Thymus (tissue), 2 donors: ENCODE results near the gene ZNF772. TPM values are rescaled to one million over a fixed set of nuclear protein-coding genes. Genes with fewer than 3 reads are reported as not detected.

Source experiments
- polyA plus RNA-seq: library from polyadenylated mRNA; stranded (reverse); fragments of 200-250 nt; gene quantifications from one replicate; pipeline ENCODE4 v1.2.3, GENCODE V29; 2013
- total RNA-seq: library from RNA; stranded (reverse); fragments of 120-200 nt; gene quantifications from one replicate; pipeline ENCODE4 v1.2.4, GENCODE V29; 2013
- donor health status: healthy.

The ZNF772 gene
- total and polyA plus RNA-seq, 2 donors = 3.6 to 17.0 TPM

Other genes starting within 250 kb of the ZNF772 start
- gene AURKC, start 246.5 kb downstream of the ZNF772 start, total RNA-seq = 1.5 TPM
- 4.5 TPM for gene AURKC, start 246.5 kb downstream of the ZNF772 start, polyA plus RNA-seq
- gene ZNF805, start 236.9 kb downstream of the ZNF772 start, total RNA-seq = 11.1 TPM
- 1.3 TPM for gene ZNF805, start 236.9 kb downstream of the ZNF772 start, polyA plus RNA-seq
- gene ZNF460, start 197.1 kb downstream of the ZNF772 start, total RNA-seq = 20.7 TPM
- gene ZNF460, start 197.1 kb downstream of the ZNF772 start, polyA plus RNA-seq = 1.4 TPM
- gene ZNF543, start 157.1 kb downstream of the ZNF772 start, total RNA-seq = 10.3 TPM
- gene ZNF543, start 157.1 kb downstream of the ZNF772 start, polyA plus RNA-seq = 3.9 TPM
- gene ZNF304, start 126.3 kb downstream of the ZNF772 start, total RNA-seq = 10.7 TPM
- gene ZNF304, start 126.3 kb downstream of the ZNF772 start, polyA plus RNA-seq = 7.9 TPM
- 23.7 TPM for gene TRAPPC2B, start 114.0 kb downstream of the ZNF772 start, total RNA-seq
- 42.2 TPM for gene TRAPPC2B, start 114.0 kb downstream of the ZNF772 start, polyA plus RNA-seq
- 4.3 TPM for gene ZNF547, start 114.0 kb downstream of the ZNF772 start, total RNA-seq
- 7.2 TPM for gene ZNF547, start 114.0 kb downstream of the ZNF772 start, polyA plus RNA-seq
- gene ZNF548, start 87.7 kb downstream of the ZNF772 start, total RNA-seq = 14.7 TPM
- gene ZNF548, start 87.7 kb downstream of the ZNF772 start, polyA plus RNA-seq = 26.4 TPM
- gene ZNF17, start 66.4 kb downstream of the ZNF772 start, total RNA-seq = 10.4 TPM
- 5.3 TPM for gene ZNF17, start 66.4 kb downstream of the ZNF772 start, polyA plus RNA-seq
- gene ZNF749, start 42.2 kb downstream of the ZNF772 start, total RNA-seq = 11.2 TPM
- gene ZNF749, start 42.2 kb downstream of the ZNF772 start, polyA plus RNA-seq = 8.5 TPM
- gene VN1R1, start 20.4 kb downstream of the ZNF772 start, total RNA-seq = 0.42 TPM
- 0.48 TPM for gene VN1R1, start 20.4 kb downstream of the ZNF772 start, polyA plus RNA-seq
- gene ZNF419, start 10.2 kb upstream of the ZNF772 start, total RNA-seq = 10.7 TPM
- gene ZNF419, start 10.2 kb upstream of the ZNF772 start, polyA plus RNA-seq = 12.2 TPM
- gene ZNF773, start 22.4 kb upstream of the ZNF772 start, total RNA-seq = 9.6 TPM
- gene ZNF773, start 22.4 kb upstream of the ZNF772 start, polyA plus RNA-seq = 7.0 TPM
- 7.0 TPM for gene ZNF549, start 49.8 kb upstream of the ZNF772 start, total RNA-seq
- 6.3 TPM for gene ZNF549, start 49.8 kb upstream of the ZNF772 start, polyA plus RNA-seq
- 11.8 TPM for gene ZNF550, start 82.3 kb upstream of the ZNF772 start, total RNA-seq
- gene ZNF550, start 82.3 kb upstream of the ZNF772 start, polyA plus RNA-seq = 8.0 TPM
- gene ZNF416, start 101.3 kb upstream of the ZNF772 start, total RNA-seq = 7.1 TPM
- 4.4 TPM for gene ZNF416, start 101.3 kb upstream of the ZNF772 start, polyA plus RNA-seq
- gene ZIK1, start 106.6 kb upstream of the ZNF772 start, total RNA-seq = 12.2 TPM
- gene ZIK1, start 106.6 kb upstream of the ZNF772 start, polyA plus RNA-seq = 6.0 TPM
- gene ZNF530, start 122.3 kb upstream of the ZNF772 start, total RNA-seq = 6.2 TPM
- gene ZNF530, start 122.3 kb upstream of the ZNF772 start, polyA plus RNA-seq = 3.9 TPM
- gene ZNF134, start 136.7 kb upstream of the ZNF772 start, total RNA-seq = 18.8 TPM
- 9.0 TPM for gene ZNF134, start 136.7 kb upstream of the ZNF772 start, polyA plus RNA-seq
- gene ZNF211, start 155.6 kb upstream of the ZNF772 start, total RNA-seq = 18.2 TPM
- 24.6 TPM for gene ZNF211, start 155.6 kb upstream of the ZNF772 start, polyA plus RNA-seq
- 0.05 TPM for gene ZSCAN4, start 191.4 kb upstream of the ZNF772 start, total RNA-seq
- gene ZSCAN4, start 191.4 kb upstream of the ZNF772 start, polyA plus RNA-seq = 0.96 TPM
- 11.1 TPM for gene ZNF551, start 204.4 kb upstream of the ZNF772 start, total RNA-seq
- gene ZNF551, start 204.4 kb upstream of the ZNF772 start, polyA plus RNA-seq = 3.4 TPM
- 10.5 TPM for gene ZNF154, start 231.6 kb upstream of the ZNF772 start, total RNA-seq
- 10.8 TPM for gene ZNF154, start 231.6 kb upstream of the ZNF772 start, polyA plus RNA-seq